Fibroblast of lung (primary cell): ENCODE data around the gene FCGBP.
"Not testable (repeated sequence)": the region's sequence is repeated elsewhere in the genome, so short reads cannot be mapped to it uniquely, and the experiment has no call there.

Experiments used
- CTCF ChIP-seq, 2 donors: IDR thresholded peaks in 1 of 2; conservative IDR thresholded peaks in 1 of 2; 1 replicate in 1 of 2; 2 replicates in 1 of 2; pipeline ENCODE4 v1.5.1; 2011 to 2012; ENCODE audit warnings: low read length in 2 of 2, control low read depth in 1 of 2, inconsistent platforms in 1 of 2, low read depth in 1 of 2, mild to moderate bottlenecking in 1 of 2
- EZH2 ChIP-seq: IDR thresholded peaks from 2 replicates; pipeline ENCODE4 v1.5.1; 2012; ENCODE audit warnings: low read length, control low read depth, mild to moderate bottlenecking; ENCODE audit errors: missing control alignments

GRCh38 chr19:39898858-39899257 is 35.6 kb downstream of the FCGBP start:
- not testable (repeated sequence) for TF ChIP-seq CTCF (conservative IDR thresholded peaks at IDR 0.05 in 1 of 2, IDR thresholded peaks at IDR 0.05 in 1 of 2; ENCODE audit: low read depth in 1 of 2, low read length in 2 of 2); EZH2
